Transverse colon (tissue), 4 donors: ENCODE measurements around the gene ZZZ3. TPM values are rescaled to one million over a fixed set of nuclear protein-coding genes. Genes with fewer than 3 reads are reported as not detected.
"Not testable (repeated sequence)": the region's sequence is repeated elsewhere in the genome, so short reads cannot be mapped to it uniquely, and the experiment has no call there.

Experiments used
- DNase-seq: peaks from one replicate; pipeline ENCODE4 v3.0.0-alpha.2; 2019
- H3K27ac ChIP-seq, 4 donors: fragments of 200-600 bp; sonication (generic); 2 replicates each; pipeline ENCODE4 v1.5.1; 2016 to 2018; ENCODE audit warnings: inconsistent platforms in 4 of 4
- H3K27me3 ChIP-seq: fragments of 200-600 bp; sonication (generic); 2 replicates; pipeline ENCODE4 v1.5.1; 2017; ENCODE audit warnings: inconsistent platforms
- H3K36me3 ChIP-seq, 4 donors: fragments of 200-600 bp; sonication (generic); 2 replicates each; pipeline ENCODE4 v1.5.1; 2017 to 2019; ENCODE audit warnings: inconsistent platforms in 4 of 4
- H3K4me1 ChIP-seq, 4 donors: fragments of 200-600 bp; sonication (generic); 2 replicates each; pipeline ENCODE4 v1.5.1; 2017 to 2020; ENCODE audit warnings: inconsistent platforms in 4 of 4
- H3K4me3 ChIP-seq, 4 donors: fragments of 200-600 bp; sonication (generic); 1 replicate in 1 of 4; 2 replicates in 3 of 4; pipeline versions ENCODE4 v1.5.1 to v1.6.1; 2017 to 2019; ENCODE audit warnings: inconsistent platforms in 4 of 4
- H3K9me3 ChIP-seq, 2 donors: fragments of 200-600 bp; sonication (generic); 2 replicates each; pipeline ENCODE4 v1.5.1; 2017 to 2019; ENCODE audit warnings: inconsistent platforms in 2 of 2
- EP300 ChIP-seq: sonication (generic); formaldehyde crosslinking; IDR thresholded peaks from one replicate; pipeline ENCODE4 v1.6.1; 2017; ENCODE audit warnings: antibody characterized with exemption, low read depth
- POLR2A ChIP-seq: fragments of 450-650 bp; IDR thresholded peaks from one replicate; pipeline ENCODE4 v1.6.1; 2016; ENCODE audit warnings: antibody characterized with exemption, mild to moderate bottlenecking, moderate library complexity
- POLR2AphosphoS5 ChIP-seq, 3 donors: sonication (generic); formaldehyde crosslinking; IDR thresholded peaks; one replicate each; pipeline ENCODE4 v1.6.1; 2016; ENCODE audit warnings: antibody characterized with exemption in 3 of 3
- WGBS, 2 donors: methylation state at CpG; one replicate each; pipeline ENCODE4 v1.1.5; 2018; ENCODE audit warnings: low coverage in 1 of 2; 5-methylcytosine and 5-hydroxymethylcytosine counted together
- in situ Hi-C, 4 donors: fragments of 200-750 bp; cut with MboI; loops; one replicate each; pipeline versions ENCODE4 v1.15.0 to v1.15.1; 2017; ENCODE audit warnings: low sequenced_read_pairs in 3 of 4, low pct_ligation_motif_present in 1 of 4, low pct_unique_long_range_greater_than_20kb in 1 of 4
- intact Hi-C: fragments of 100-400 bp; cut with DNase I; formaldehyde crosslinking; loops from one replicate; pipeline ENCODE4 v1.15.1; 2023; ENCODE audit warnings: low total_unique reads
- total RNA-seq, 4 donors: library from RNA; depleted of rRNA; stranded (reverse); fragments of >200 nt; gene quantifications; one replicate each; pipeline ENCODE4 v1.1.0, GENCODE V29; 2016
- TF ChIP-seq, protein P1 (sequence below), 5 experiments: fragments of 200-600 bp in 3 of 5; fragments of 450-650 bp in 2 of 5; sonication (generic) in 3 of 5; IDR thresholded peaks; 1 replicate in 2 of 5; 2 replicates in 3 of 5; pipeline ENCODE4 v1.5.1; 2016 to 2017; ENCODE audit warnings: antibody characterized with exemption in 5 of 5, inconsistent platforms in 3 of 5, mild to moderate bottlenecking in 2 of 5, moderate library complexity in 1 of 5

Gene ZZZ3
- total RNA-seq, 4 donors from 2014 or later, result 15.9 to 80.4 (median 47.4) TPM

DNA sequence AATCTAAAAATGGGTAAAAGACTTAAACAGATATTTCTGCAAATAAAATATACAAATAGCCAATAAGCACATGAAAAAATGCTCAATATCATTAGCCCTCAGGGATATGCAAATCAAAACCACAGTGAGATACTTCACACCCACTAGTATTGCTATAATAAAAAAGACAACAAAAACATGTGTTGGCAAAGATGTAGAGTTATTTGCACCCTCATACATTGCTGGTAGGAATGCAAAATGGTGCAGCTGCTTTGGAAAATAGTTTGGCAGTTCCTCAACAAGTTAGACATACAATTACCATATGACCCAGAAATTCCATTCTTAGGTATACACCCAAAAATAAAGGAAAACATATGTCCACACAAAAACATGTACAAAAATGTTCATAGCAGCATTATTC lies 30.2 kb downstream of the ZZZ3 start:
- no peak for DNase-seq
- H3K4me1 ChIP-seq, result peaks cover 0 to 8% (median 2%) of the 10 kb centered on the region in 4 donors
- H3K36me3 ChIP-seq, result peaks cover 0 to 4% (median 0%) of the 10 kb centered on the region in 4 donors
- no peak overlapping the region for H3K27ac ChIP-seq
- TF ChIP-seq POLR2AphosphoS5 (IDR thresholded peaks at IDR 0.05) (no peak), EP300 (no peak), POLR2A (no peak)
- TF ChIP-seq, protein P1, sequence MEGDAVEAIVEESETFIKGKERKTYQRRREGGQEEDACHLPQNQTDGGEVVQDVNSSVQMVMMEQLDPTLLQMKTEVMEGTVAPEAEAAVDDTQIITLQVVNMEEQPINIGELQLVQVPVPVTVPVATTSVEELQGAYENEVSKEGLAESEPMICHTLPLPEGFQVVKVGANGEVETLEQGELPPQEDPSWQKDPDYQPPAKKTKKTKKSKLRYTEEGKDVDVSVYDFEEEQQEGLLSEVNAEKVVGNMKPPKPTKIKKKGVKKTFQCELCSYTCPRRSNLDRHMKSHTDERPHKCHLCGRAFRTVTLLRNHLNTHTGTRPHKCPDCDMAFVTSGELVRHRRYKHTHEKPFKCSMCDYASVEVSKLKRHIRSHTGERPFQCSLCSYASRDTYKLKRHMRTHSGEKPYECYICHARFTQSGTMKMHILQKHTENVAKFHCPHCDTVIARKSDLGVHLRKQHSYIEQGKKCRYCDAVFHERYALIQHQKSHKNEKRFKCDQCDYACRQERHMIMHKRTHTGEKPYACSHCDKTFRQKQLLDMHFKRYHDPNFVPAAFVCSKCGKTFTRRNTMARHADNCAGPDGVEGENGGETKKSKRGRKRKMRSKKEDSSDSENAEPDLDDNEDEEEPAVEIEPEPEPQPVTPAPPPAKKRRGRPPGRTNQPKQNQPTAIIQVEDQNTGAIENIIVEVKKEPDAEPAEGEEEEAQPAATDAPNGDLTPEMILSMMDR (IDR thresholded peaks at IDR 0.05), result no peak
- H3K9me3 ChIP-seq, result peaks cover 9 to 12% of the 10 kb centered on the region in 2 donors
- in situ Hi-C loops (no loop called here), intact Hi-C loops (no loop called here)
- no peak overlapping the region for H3K4me3 ChIP-seq
- H3K27me3 ChIP-seq, result no peaks in the 10 kb centered on the region

DNA sequence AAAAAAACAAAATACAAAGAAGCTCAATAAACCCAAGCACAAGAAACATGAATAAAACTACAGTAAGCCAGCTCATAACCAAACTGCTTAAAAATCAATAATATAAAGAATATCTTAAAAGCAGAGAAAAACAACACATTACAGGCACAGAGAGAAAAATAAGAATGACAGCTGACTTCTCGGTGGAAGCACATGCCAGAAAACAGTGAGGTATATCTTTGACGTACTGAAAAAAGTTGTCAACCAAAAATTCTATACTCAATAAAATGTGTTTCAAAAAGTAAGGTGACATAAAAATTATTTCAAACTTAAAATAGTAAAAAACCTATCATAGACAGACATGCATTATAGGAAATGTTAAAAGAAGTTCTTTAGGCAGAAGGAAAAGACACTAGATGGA lies 33.3 kb downstream of the ZZZ3 start:
- Histone ChIP-seq H3K27me3 (no peaks in the 10 kb centered on the region), H3K4me1 (peaks cover 0 to 8% (median 2%) of the 10 kb centered on the region in 4 donors), H3K9me3 (peaks cover 9 to 12% of the 10 kb centered on the region in 2 donors), H3K36me3 (peaks cover 0 to 4% (median 0%) of the 10 kb centered on the region in 4 donors), H3K4me3 (no peak overlapping the region), H3K27ac (no peak overlapping the region)
- no peak for DNase-seq
- 97 to 100% methylated on average over 1 to 2 of the region's 2 CpGs for WGBS, 2 donors
- in situ Hi-C loops, result no loop called here
- TF ChIP-seq POLR2AphosphoS5 (IDR thresholded peaks at IDR 0.05) (no peak), EP300 (no peak), POLR2A (no peak)
- TF ChIP-seq, protein P1 (IDR thresholded peaks at IDR 0.05), result no peak
- intact Hi-C loops, result no loop called here

DNA sequence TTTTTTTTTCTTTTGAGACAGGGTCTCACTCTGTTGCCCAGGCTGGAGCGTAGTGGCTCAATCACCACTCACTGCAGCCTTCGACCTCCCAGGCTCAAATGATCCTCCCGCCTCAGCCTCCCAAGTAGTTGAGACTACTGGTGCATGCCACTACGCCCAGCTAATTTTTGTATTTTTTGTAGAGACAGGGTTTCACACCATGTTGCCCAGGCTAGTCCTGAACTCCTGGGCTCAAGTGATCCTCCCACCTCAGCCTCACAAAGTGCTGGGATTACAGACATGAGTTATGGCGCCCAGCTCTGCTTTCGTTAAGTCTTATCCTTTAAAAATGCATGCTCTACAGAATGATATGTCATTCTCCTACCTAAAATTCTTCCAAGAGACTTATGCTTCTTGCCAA lies 36.2 kb downstream of the ZZZ3 start:
- DNase-seq, intact Hi-C loops, H3K36me3 ChIP-seq, H3K27me3 ChIP-seq, H3K27ac ChIP-seq, in situ Hi-C loops, H3K4me3 ChIP-seq, H3K4me1 ChIP-seq: not testable (repeated sequence)
- 98 to 100% methylated on average over 2 to 6 of the region's 6 CpGs for WGBS, 2 donors
- H3K9me3 ChIP-seq, result peaks cover 9 to 12% of the 10 kb centered on the region in 2 donors

DNA sequence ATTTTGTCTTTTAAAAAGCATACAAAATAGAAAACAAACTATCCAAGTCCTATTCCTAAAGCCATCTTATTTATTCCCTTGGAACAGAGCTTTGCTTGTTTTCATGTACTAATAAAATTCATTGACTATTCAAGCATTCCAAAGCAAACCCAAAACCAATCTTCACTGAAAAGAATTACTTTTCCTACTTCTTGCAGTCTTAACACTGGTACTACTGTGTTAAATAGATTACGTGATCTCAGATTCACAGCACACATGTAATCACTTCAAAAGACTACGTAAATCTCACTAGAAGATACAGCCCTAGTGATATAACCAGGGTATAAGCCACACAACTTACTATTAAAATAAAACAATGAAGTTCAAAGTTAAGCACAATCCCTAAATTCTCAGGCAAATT lies 39.0 kb downstream of the ZZZ3 start:
- no peaks in the 10 kb centered on the region for H3K4me1 ChIP-seq
- TF ChIP-seq POLR2AphosphoS5 (IDR thresholded peaks at IDR 0.05), result no peak
- no peak for TF ChIP-seq EP300
- TF ChIP-seq, protein P1 (IDR thresholded peaks at IDR 0.05), result no peak
- no peak overlapping the region for H3K4me3 ChIP-seq
- no peaks in the 10 kb centered on the region for H3K36me3 ChIP-seq
- DNase-seq, result no peak
- in situ Hi-C loops (no loop called here), intact Hi-C loops (no loop called here)
- no peak overlapping the region for H3K27ac ChIP-seq
- 97 to 98% methylated on average over 2 of the region's 2 CpGs for WGBS, 2 donors
- no peaks in the 10 kb centered on the region for H3K27me3 ChIP-seq
- peaks cover 0 to 1% of the 10 kb centered on the region in 2 donors for H3K9me3 ChIP-seq

DNA sequence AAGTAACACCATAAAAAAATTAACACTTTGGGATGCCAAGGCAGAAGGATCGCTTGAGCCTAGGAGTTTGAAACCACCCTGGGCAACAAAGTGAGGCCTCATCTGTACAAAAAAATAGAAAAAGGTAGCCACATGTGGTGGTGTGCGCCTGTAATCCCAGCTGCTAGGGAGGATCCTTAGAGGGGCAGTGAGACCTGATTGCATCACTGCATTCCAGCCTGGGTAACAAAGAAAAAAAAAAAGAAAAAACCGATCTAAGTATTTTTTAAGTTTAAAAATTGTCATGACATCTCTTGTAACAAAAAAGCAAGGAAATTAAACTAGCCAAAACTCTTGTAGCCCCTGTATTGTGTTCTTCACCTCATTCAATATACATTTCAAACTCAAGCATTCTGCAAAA lies 39.5 kb downstream of the ZZZ3 start:
- Histone ChIP-seq H3K36me3 (peaks cover 0 to 4% (median 0%) of the 10 kb centered on the region in 4 donors), H3K27ac (no peak overlapping the region), H3K27me3 (no peaks in the 10 kb centered on the region), H3K4me3 (no peak overlapping the region), H3K4me1 (no peaks in the 10 kb centered on the region), H3K9me3 (no peaks in the 10 kb centered on the region)
- intact Hi-C loops (no loop called here), in situ Hi-C loops (no loop called here)
- TF ChIP-seq POLR2AphosphoS5 (IDR thresholded peaks at IDR 0.05) (no peak), EP300 (no peak), POLR2A (no peak)
- TF ChIP-seq, protein P1 (IDR thresholded peaks at IDR 0.05), result no peak
- 96 to 98% methylated on average over 3 of the region's 3 CpGs for WGBS, 2 donors
- DNase-seq, result no peak
